WTC11 (cell line): ENCODE measurements around the gene TNS3. TPM values are rescaled to one million over a fixed set of nuclear protein-coding genes. Genes with fewer than 3 reads are reported as not detected.

Source experiments
- ATAC-seq: fragments of 200-7000 bp; cut with Tn5 transposase; 2 replicates; pipeline ENCODE4 v1.10.0; 2021; ENCODE audit warnings: mild to moderate bottlenecking, moderate library complexity
- CTCF ChIA-PET: fragments of 300-600 bp; sonication (Branson Sonifier 250); formaldehyde crosslinking; loops from one replicate; lab custom pipeline; 2021; ENCODE audit warnings: antibody characterized with exemption; lab: Charles Lee
- POLR2A ChIA-PET: fragments of 350-600 bp; sonication (Branson Sonifier 250); formaldehyde crosslinking; loops from one replicate; lab custom pipeline; 2021; ENCODE audit warnings: antibody characterized with exemption; lab: Charles Lee
- DNase-seq: peaks from one replicate; pipeline ENCODE4 v3.0.0; 2021; ENCODE audit warnings: low spot score
- H3K27ac Mint-ChIP-seq: 2 replicates; pipeline ENCODE4 v1.8.0; 2021; ENCODE audit warnings: mixed read lengths
- H3K27me3 Mint-ChIP-seq: 2 replicates; pipeline ENCODE4 v1.8.0; 2021; ENCODE audit warnings: low read depth, mild to moderate bottlenecking, moderate library complexity, mixed read lengths
- H3K36me3 Mint-ChIP-seq: 2 replicates; pipeline ENCODE4 v1.8.0; 2021; ENCODE audit warnings: mixed read lengths
- H3K4me1 Mint-ChIP-seq: 2 replicates; pipeline ENCODE4 v1.8.0; 2022; ENCODE audit warnings: mixed read lengths
- H3K4me3 Mint-ChIP-seq: 2 replicates; pipeline ENCODE4 v1.8.0; 2021; ENCODE audit warnings: mild to moderate bottlenecking, moderate library complexity, mixed read lengths
- H3K9me3 Mint-ChIP-seq: 2 replicates; pipeline ENCODE4 v1.8.0; 2021; ENCODE audit warnings: mixed read lengths
- ARID4B ChIP-seq: sonication (generic); formaldehyde crosslinking; IDR thresholded peaks from 2 replicates; pipeline ENCODE4 v1.8.0; 2023; ENCODE audit warnings: missing genetic modification reagents, mild to moderate bottlenecking, borderline replicate concordance
- E2F1 ChIP-seq: sonication (generic); formaldehyde crosslinking; IDR thresholded peaks from 2 replicates; pipeline ENCODE4 v1.8.0; 2022; ENCODE audit warnings: mild to moderate bottlenecking, missing genetic modification reagents
- GABPB1 ChIP-seq: sonication (generic); formaldehyde crosslinking; IDR thresholded peaks from 2 replicates; pipeline ENCODE4 v1.8.1; 2023; ENCODE audit warnings: mild to moderate bottlenecking, missing genetic modification reagents
- GTF2I ChIP-seq: fragments of 250-450 bp; sonication (Bioruptor Pico); conservative IDR thresholded peaks from 2 replicates; pipeline ENCODE4 v1.4.0; 2021; ENCODE audit warnings: mild to moderate bottlenecking
- KAT7 ChIP-seq: sonication (generic); formaldehyde crosslinking; IDR thresholded peaks from 2 replicates; pipeline ENCODE4 v1.8.1; 2023; ENCODE audit warnings: missing genetic modification reagents, mild to moderate bottlenecking, borderline replicate concordance
- MXD4 ChIP-seq: fragments of 250-450 bp; sonication (Bioruptor Pico); IDR thresholded peaks from 2 replicates; pipeline ENCODE4 v1.8.0; 2021; ENCODE audit warnings: mild to moderate bottlenecking, moderate library complexity, borderline replicate concordance
- STAT6 ChIP-seq: sonication (generic); formaldehyde crosslinking; conservative IDR thresholded peaks from 2 replicates; pipeline ENCODE4 v1.8.1; 2023; ENCODE audit warnings: mild to moderate bottlenecking, low read depth, missing genetic modification reagents, moderate library complexity
- TEAD4 ChIP-seq: sonication (generic); formaldehyde crosslinking; IDR thresholded peaks from 2 replicates; pipeline ENCODE4 v1.8.0; 2022; ENCODE audit warnings: mild to moderate bottlenecking, missing genetic modification reagents
- ZBTB21 ChIP-seq: sonication (generic); formaldehyde crosslinking; IDR thresholded peaks from 2 replicates; pipeline ENCODE4 v1.8.1; 2023; ENCODE audit warnings: mild to moderate bottlenecking, missing genetic modification reagents, borderline replicate concordance
- ZNF219 ChIP-seq: sonication (generic); formaldehyde crosslinking; IDR thresholded peaks from 2 replicates; pipeline ENCODE4 v1.8.0; 2023; ENCODE audit warnings: missing genetic modification reagents, mild to moderate bottlenecking, borderline replicate concordance
- ZNF263 ChIP-seq: sonication (generic); formaldehyde crosslinking; IDR thresholded peaks from 2 replicates; pipeline ENCODE4 v1.8.1; 2022; ENCODE audit warnings: low read depth, mild to moderate bottlenecking, moderate library complexity, missing genetic modification reagents
- ZNF425 ChIP-seq: fragments of 250-450 bp; sonication (Bioruptor Pico); conservative IDR thresholded peaks from 2 replicates; pipeline ENCODE4 v1.9.0; 2021; ENCODE audit warnings: mild to moderate bottlenecking
- total RNA-seq: library from RNA; stranded (reverse); gene quantifications from 3 replicates; pipeline ENCODE4 v1.2.3, GENCODE V29; 2021
- TF ChIP-seq, protein P1 (sequence below): sonication (generic); formaldehyde crosslinking; IDR thresholded peaks from 2 replicates; pipeline ENCODE4 v1.8.0; 2023; ENCODE audit warnings: missing genetic modification reagents

Gene TNS3
- total RNA-seq, 1 experiment from 2014 or later = 37.7 TPM

DNA sequence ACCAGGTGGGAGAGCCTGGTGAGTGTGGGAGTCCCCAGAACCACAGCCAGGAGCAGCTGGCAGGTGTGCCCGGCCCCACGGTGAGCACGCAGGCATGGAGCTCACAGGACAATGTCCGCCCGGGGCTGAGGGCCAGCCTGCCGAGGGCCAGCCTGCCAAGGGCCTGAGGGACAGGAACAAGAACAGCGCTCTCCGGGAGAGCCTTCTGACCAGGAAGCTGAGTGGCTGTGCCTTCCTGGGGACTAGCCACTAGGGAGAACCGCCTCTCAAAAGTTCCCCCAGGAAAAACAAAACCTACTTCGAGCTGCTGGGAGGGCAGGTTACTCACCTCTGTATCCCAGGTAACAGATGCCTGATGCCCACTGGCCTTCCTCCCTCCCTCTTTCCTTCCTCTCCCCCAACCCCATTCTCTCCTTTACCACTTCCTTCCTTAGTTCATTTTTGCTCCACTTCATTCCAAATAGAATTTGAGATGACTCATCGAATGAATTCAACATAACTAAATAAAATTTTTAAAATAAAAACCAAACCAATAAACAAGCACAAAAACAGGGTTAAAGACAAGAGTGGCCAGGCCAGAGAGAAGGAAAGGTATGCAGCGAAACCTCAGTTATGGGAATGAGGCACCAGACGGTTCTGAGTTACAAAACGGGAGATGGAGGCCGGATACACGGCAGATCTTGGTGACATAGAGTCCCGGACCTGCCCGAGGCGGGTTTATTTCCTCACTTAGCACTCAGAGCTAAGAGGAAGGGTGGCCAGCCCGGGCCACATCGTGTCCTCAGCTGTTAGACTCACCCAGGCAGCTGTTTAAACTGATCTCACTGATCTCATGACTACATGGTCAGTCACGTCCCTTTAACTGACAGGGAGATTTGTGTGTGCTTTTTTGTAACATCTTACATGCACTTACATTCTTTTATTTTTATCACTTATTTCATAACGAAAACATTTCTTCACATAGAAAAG, 128.5 kb downstream of the TNS3 start (continued):
- no peak for TF ChIP-seq GABPB1 (CRISPR knock-in tag)
- TF ChIP-seq ZNF263 = no peak
- TF ChIP-seq ZNF219 = no peak
- TF ChIP-seq, all 79 proteins: peak for 0

DNA sequence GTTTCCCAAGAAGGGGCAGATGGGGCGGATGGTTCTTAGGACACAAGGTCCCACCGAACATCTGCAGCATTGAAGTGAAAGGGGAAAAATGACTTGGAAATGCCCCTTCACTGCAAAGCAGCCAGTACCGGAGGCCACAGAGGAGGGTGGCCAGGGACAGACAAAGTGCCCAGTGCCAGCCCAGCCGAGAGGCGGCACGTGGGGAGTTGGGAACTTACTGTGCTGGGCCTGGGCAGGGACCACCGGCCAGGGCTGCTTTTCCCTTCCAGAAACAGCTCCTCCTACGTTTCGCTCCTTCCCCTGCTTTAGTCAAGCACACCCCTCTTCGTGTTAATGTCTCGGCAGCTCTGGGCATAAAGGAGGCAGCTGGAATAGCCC, 129.2 kb downstream of the TNS3 start:
- Mint-ChIP-seq H3K36me3 (no peaks in the 10 kb centered on the region), H3K4me1 (peaks cover 41% of the 10 kb centered on the region)
- peak; percentile 9 for ATAC-seq

GRCh38 chr7:47452295-47452694, 129.6 kb downstream of the TNS3 start:
- no peaks in the 10 kb centered on the region for H3K27me3 Mint-ChIP-seq
- H3K36me3 Mint-ChIP-seq = no peaks in the 10 kb centered on the region
- peaks cover 41% of the 10 kb centered on the region for H3K4me1 Mint-ChIP-seq
- ATAC-seq = no peak
- DNase-seq = no peak
- no peaks in the 10 kb centered on the region for H3K9me3 Mint-ChIP-seq
- no peak overlapping the region for H3K4me3 Mint-ChIP-seq
- 0 out of 2 replicates have a peak overlapping the region, but pooled peaks have one; percentile 79 for H3K27ac Mint-ChIP-seq
- ChIA-PET CTCF (interaction anchor here (1.2 to 1.6 kb wide), 5 partner anchors 16 to 186 kb away, joined by 3 to 7 read pairs (median 4); no protein-coding TSS in a partner anchor), POLR2A (interaction anchor here (1.0 kb wide), 1 partner anchor 38 kb away, joined by 3 read pairs; no protein-coding TSS in a partner anchor)
- TF ChIP-seq STAT6 (no peak), ZNF425 (CRISPR knock-in tag) (no peak), E2F1 (CRISPR knock-in tag) (no peak), MXD4 (no peak), ZNF219 (no peak), TEAD4 (no peak), KAT7 (CRISPR knock-in tag) (no peak), ZBTB21 (CRISPR knock-in tag) (no peak)
- TF ChIP-seq, protein P1, sequence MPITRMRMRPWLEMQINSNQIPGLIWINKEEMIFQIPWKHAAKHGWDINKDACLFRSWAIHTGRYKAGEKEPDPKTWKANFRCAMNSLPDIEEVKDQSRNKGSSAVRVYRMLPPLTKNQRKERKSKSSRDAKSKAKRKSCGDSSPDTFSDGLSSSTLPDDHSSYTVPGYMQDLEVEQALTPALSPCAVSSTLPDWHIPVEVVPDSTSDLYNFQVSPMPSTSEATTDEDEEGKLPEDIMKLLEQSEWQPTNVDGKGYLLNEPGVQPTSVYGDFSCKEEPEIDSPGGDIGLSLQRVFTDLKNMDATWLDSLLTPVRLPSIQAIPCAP (CRISPR knock-in tag) = no peak

More for the DNA sequence above, 129.2 kb downstream of the TNS3 start:
- Mint-ChIP-seq H3K27me3 (no peaks in the 10 kb centered on the region), H3K9me3 (no peaks in the 10 kb centered on the region), H3K27ac (no peak overlapping the region), H3K4me3 (no peak overlapping the region)
- ChIA-PET POLR2A (no interaction called here), CTCF (interaction anchor here (1.2 to 1.6 kb wide), 6 partner anchors 7 to 186 kb away, joined by 3 to 7 read pairs (median 4); no protein-coding TSS in a partner anchor)
- TF ChIP-seq ARID4B (CRISPR knock-in tag) (no peak), GTF2I (CRISPR knock-in tag) (no peak)
- no peak for DNase-seq
